ENCODE data around the gene IRX5. TPM values are rescaled to one million over a fixed set of nuclear protein-coding genes. Genes with fewer than 3 reads are reported as not detected.

IRX5 gene
- total and polyA plus RNA-seq, 7 experiments from 2014 or later = 0.36 TPM; not detected in 6

- Histone ChIP-seq H3K27ac (ENCODE audit: low read depth, low read length) (no peak overlapping the region), H3K36me3 (ENCODE audit: control insufficient read depth in 2 of 3, insufficient read depth in 3 of 3, low read length in 3 of 3) (no peaks in the 10 kb centered on the region), H3K4me1 (ENCODE audit: control insufficient read depth in 2 of 2, insufficient read depth in 2 of 2, low read length in 2 of 2) (no peaks in the 10 kb centered on the region), H3K4me3 (ENCODE audit: low read length) (no peak overlapping the region), H3K9me3 (ENCODE audit: control insufficient read depth in 2 of 3, low read length in 3 of 3) (no peaks in the 10 kb centered on the region), H3K27me3 (ENCODE audit: control insufficient read depth in 2 of 2, insufficient read depth in 2 of 2, low read length in 2 of 2) (peaks cover 0 to 8% of the 10 kb centered on the region in 2 donors)
- no peak for ATAC-seq
- Mint-ChIP-seq H3K36me3 (peaks cover 0 to 3% (median 0%) of the 10 kb centered on the region in 5 donors), H3K27me3 (peaks cover 66 to 84% (median 80%) of the 10 kb centered on the region in 5 donors), H3K27ac (no peak overlapping the region), H3K4me3 (no peak overlapping the region), H3K4me1 (peaks cover 0 to 7% (median 4%) of the 10 kb centered on the region in 7 donors), H3K9me3 (peaks cover 0 to 7% (median 0%) of the 10 kb centered on the region in 11 donors)
- intact Hi-C loops (cut with micrococcal nuclease) = no loop called here
- ChIA-PET CTCF (no interaction called here), POLR2A (interaction anchor here (0.7 kb wide), 1 partner anchor 198 kb away, joined by 4 read pairs; no protein-coding TSS in a partner anchor)
- no peak for DNase-seq
Measured at GRCh38 chr16:54942353-54942943, 11.8 kb downstream of the IRX5 start.

GRCh38 chr16:54944002-54944401 lies 13.3 kb downstream of the IRX5 start:
- H3K27ac ChIP-seq (ENCODE audit: low read depth, low read length) = no peak overlapping the region
- H3K36me3 ChIP-seq (ENCODE audit: control insufficient read depth in 2 of 3, insufficient read depth in 3 of 3, low read length in 3 of 3) = no peaks in the 10 kb centered on the region
- intact Hi-C loops (cut with micrococcal nuclease) = no loop called here
- peaks cover 0 to 4% of the 10 kb centered on the region in 2 donors for H3K27me3 ChIP-seq (ENCODE audit: control insufficient read depth in 2 of 2, insufficient read depth in 2 of 2, low read length in 2 of 2)
- CTCF ChIA-PET = no interaction called here
- H3K4me1 ChIP-seq (ENCODE audit: control insufficient read depth in 2 of 2, insufficient read depth in 2 of 2, low read length in 2 of 2) = no peaks in the 10 kb centered on the region
- DNase-seq (no peak), ATAC-seq (no peak)
- no peak overlapping the region for H3K4me3 Mint-ChIP-seq
- no peak overlapping the region for H3K4me3 ChIP-seq (ENCODE audit: low read length)
- no peak overlapping the region for H3K27ac Mint-ChIP-seq
- peaks cover 0 to 3% (median 0%) of the 10 kb centered on the region in 5 donors for H3K36me3 Mint-ChIP-seq
- POLR2A ChIA-PET = no interaction called here
- peaks cover 52 to 80% (median 76%) of the 10 kb centered on the region in 5 donors for H3K27me3 Mint-ChIP-seq
- no peaks in the 10 kb centered on the region for H3K9me3 ChIP-seq (ENCODE audit: control insufficient read depth in 2 of 3, low read length in 3 of 3)
- H3K9me3 Mint-ChIP-seq = peaks cover 0 to 7% (median 0%) of the 10 kb centered on the region in 11 donors
- peaks cover 0 to under 1% (median 0%) of the 10 kb centered on the region in 7 donors for H3K4me1 Mint-ChIP-seq

GRCh38 chr16:54945063-54945462 lies 14.4 kb downstream of the IRX5 start:
- H3K4me3 ChIP-seq (ENCODE audit: low read length) = no peak overlapping the region
- no peak overlapping the region for H3K27ac ChIP-seq (ENCODE audit: low read depth, low read length)
- Mint-ChIP-seq H3K27me3 (peaks cover 42 to 75% (median 72%) of the 10 kb centered on the region in 5 donors), H3K4me3 (no peak overlapping the region), H3K36me3 (peaks cover 0 to 3% (median 0%) of the 10 kb centered on the region in 5 donors), H3K4me1 (no peaks in the 10 kb centered on the region), H3K27ac (no peak overlapping the region), H3K9me3 (peaks cover 0 to 7% (median 0%) of the 10 kb centered on the region in 11 donors)
- POLR2A ChIA-PET = no interaction called here
- DNase-seq = no peak
- no peaks in the 10 kb centered on the region for H3K4me1 ChIP-seq (ENCODE audit: control insufficient read depth in 2 of 2, insufficient read depth in 2 of 2, low read length in 2 of 2)
- no peaks in the 10 kb centered on the region for H3K36me3 ChIP-seq (ENCODE audit: control insufficient read depth in 2 of 3, insufficient read depth in 3 of 3, low read length in 3 of 3)
- no peaks in the 10 kb centered on the region for H3K9me3 ChIP-seq (ENCODE audit: control insufficient read depth in 2 of 3, low read length in 3 of 3)
- intact Hi-C loops (cut with micrococcal nuclease) = no loop called here
- ATAC-seq = no peak
- H3K27me3 ChIP-seq (ENCODE audit: control insufficient read depth in 2 of 2, insufficient read depth in 2 of 2, low read length in 2 of 2) = peaks cover 0 to 6% of the 10 kb centered on the region in 2 donors
- CTCF ChIA-PET = no interaction called here

- CTCF ChIA-PET = no interaction called here
- no peaks in the 10 kb centered on the region for H3K9me3 ChIP-seq (ENCODE audit: control insufficient read depth in 2 of 3, low read length in 3 of 3)
- Mint-ChIP-seq H3K9me3 (peaks cover 0 to 3% (median 0%) of the 10 kb centered on the region in 11 donors), H3K36me3 (peaks cover 0 to 3% (median 0%) of the 10 kb centered on the region in 5 donors), H3K27me3 (peaks cover 28 to 65% (median 58%) of the 10 kb centered on the region in 5 donors), H3K27ac (no peak overlapping the region), H3K4me1 (no peaks in the 10 kb centered on the region), H3K4me3 (no peak overlapping the region)
- ATAC-seq (no peak), DNase-seq (no peak)
- H3K27me3 ChIP-seq (ENCODE audit: control insufficient read depth in 2 of 2, insufficient read depth in 2 of 2, low read length in 2 of 2) = peaks cover 0 to 4% of the 10 kb centered on the region in 2 donors
- H3K4me3 ChIP-seq (ENCODE audit: low read length) = no peak overlapping the region
- no peaks in the 10 kb centered on the region for H3K36me3 ChIP-seq (ENCODE audit: control insufficient read depth in 2 of 3, insufficient read depth in 3 of 3, low read length in 3 of 3)
- no peak overlapping the region for H3K27ac ChIP-seq (ENCODE audit: low read depth, low read length)
- no peaks in the 10 kb centered on the region for H3K4me1 ChIP-seq (ENCODE audit: control insufficient read depth in 2 of 2, insufficient read depth in 2 of 2, low read length in 2 of 2)
- POLR2A ChIA-PET = no interaction called here
- intact Hi-C loops (cut with micrococcal nuclease) = no loop called here
Measured at GRCh38 chr16:54946909-54947308, 16.2 kb downstream of the IRX5 start.

- ATAC-seq = no peak
- no peak for DNase-seq
- H3K36me3 Mint-ChIP-seq = peaks cover 0 to 4% (median 0%) of the 10 kb centered on the region in 5 donors
- peaks cover 23 to 58% (median 51%) of the 10 kb centered on the region in 5 donors for H3K27me3 Mint-ChIP-seq
- H3K4me3 Mint-ChIP-seq = no peak overlapping the region
- intact Hi-C loops (cut with micrococcal nuclease) = no loop called here
- ChIA-PET CTCF (no interaction called here), POLR2A (no interaction called here)
- H3K9me3 Mint-ChIP-seq = peaks cover 0 to 6% (median 0%) of the 10 kb centered on the region in 11 donors
- H3K9me3 ChIP-seq (ENCODE audit: control insufficient read depth in 2 of 3, low read length in 3 of 3) = no peaks in the 10 kb centered on the region
- no peak overlapping the region for H3K4me3 ChIP-seq (ENCODE audit: low read length)
- peaks cover 0 to 4% of the 10 kb centered on the region in 2 donors for H3K27me3 ChIP-seq (ENCODE audit: control insufficient read depth in 2 of 2, insufficient read depth in 2 of 2, low read length in 2 of 2)
- H3K36me3 ChIP-seq (ENCODE audit: control insufficient read depth in 2 of 3, insufficient read depth in 3 of 3, low read length in 3 of 3) = no peaks in the 10 kb centered on the region
- H3K27ac ChIP-seq (ENCODE audit: low read depth, low read length) = no peak overlapping the region
- no peaks in the 10 kb centered on the region for H3K4me1 Mint-ChIP-seq
- no peak overlapping the region for H3K27ac Mint-ChIP-seq
- no peaks in the 10 kb centered on the region for H3K4me1 ChIP-seq (ENCODE audit: control insufficient read depth in 2 of 2, insufficient read depth in 2 of 2, low read length in 2 of 2)
Measured at GRCh38 chr16:54947616-54948015, 17.0 kb downstream of the IRX5 start.

- no peak for ATAC-seq
- Histone ChIP-seq H3K27me3 (ENCODE audit: control insufficient read depth in 2 of 2, insufficient read depth in 2 of 2, low read length in 2 of 2) (peaks cover 0 to 4% of the 10 kb centered on the region in 2 donors), H3K27ac (ENCODE audit: low read depth, low read length) (no peak overlapping the region), H3K4me1 (ENCODE audit: control insufficient read depth in 2 of 2, insufficient read depth in 2 of 2, low read length in 2 of 2) (no peaks in the 10 kb centered on the region), H3K9me3 (ENCODE audit: control insufficient read depth in 2 of 3, low read length in 3 of 3) (no peaks in the 10 kb centered on the region), H3K36me3 (ENCODE audit: control insufficient read depth in 2 of 3, insufficient read depth in 3 of 3, low read length in 3 of 3) (no peaks in the 10 kb centered on the region), H3K4me3 (ENCODE audit: low read length) (no peak overlapping the region)
- no peaks in the 10 kb centered on the region for H3K4me1 Mint-ChIP-seq
- peaks cover 0 to 10% (median 2%) of the 10 kb centered on the region in 11 donors for H3K9me3 Mint-ChIP-seq
- ChIA-PET CTCF (no interaction called here), POLR2A (no interaction called here)
- peaks cover 0 to 4% (median 0%) of the 10 kb centered on the region in 5 donors for H3K36me3 Mint-ChIP-seq
- intact Hi-C loops (cut with micrococcal nuclease) = loop anchor here in 1 of 2 donors (10.0 kb wide), 1 partner anchor 1397 kb away; no protein-coding TSS in a partner anchor
- no peak overlapping the region for H3K27ac Mint-ChIP-seq
- H3K27me3 Mint-ChIP-seq = peaks cover 4 to 35% (median 26%) of the 10 kb centered on the region in 5 donors
- H3K4me3 Mint-ChIP-seq = no peak overlapping the region
- DNase-seq = no peak
Measured at GRCh38 chr16:54952195-54952594, 21.5 kb downstream of the IRX5 start.

GRCh38 chr16:54953461-54953860 lies 22.8 kb downstream of the IRX5 start:
- Mint-ChIP-seq H3K4me3 (no peak overlapping the region), H3K27ac (no peak overlapping the region), H3K36me3 (peaks cover 0 to 4% (median 0%) of the 10 kb centered on the region in 5 donors), H3K4me1 (no peaks in the 10 kb centered on the region), H3K27me3 (peaks cover 4 to 32% (median 22%) of the 10 kb centered on the region in 5 donors), H3K9me3 (peaks cover 0 to 10% (median 2%) of the 10 kb centered on the region in 11 donors)
- no peak for ATAC-seq
- Histone ChIP-seq H3K4me1 (ENCODE audit: control insufficient read depth in 2 of 2, insufficient read depth in 2 of 2, low read length in 2 of 2) (no peaks in the 10 kb centered on the region), H3K36me3 (ENCODE audit: control insufficient read depth in 2 of 3, insufficient read depth in 3 of 3, low read length in 3 of 3) (no peaks in the 10 kb centered on the region), H3K9me3 (ENCODE audit: control insufficient read depth in 2 of 3, low read length in 3 of 3) (no peaks in the 10 kb centered on the region), H3K27ac (ENCODE audit: low read depth, low read length) (no peak overlapping the region), H3K27me3 (ENCODE audit: control insufficient read depth in 2 of 2, insufficient read depth in 2 of 2, low read length in 2 of 2) (peaks cover 0 to 4% of the 10 kb centered on the region in 2 donors), H3K4me3 (ENCODE audit: low read length) (no peak overlapping the region)
- DNase-seq = no peak
- CTCF ChIA-PET = no interaction called here
- POLR2A ChIA-PET = no interaction called here
- intact Hi-C loops (cut with micrococcal nuclease) = loop anchor here in 1 of 2 donors (10.0 kb wide), 1 partner anchor 1399 kb away; no protein-coding TSS in a partner anchor
